Esophagus muscularis mucosa (tissue), 4 donors: ENCODE measurements around the gene ATAD1. TPM values are rescaled to one million over a fixed set of nuclear protein-coding genes. Genes with fewer than 3 reads are reported as not detected.
"Not testable (repeated sequence)": the region's sequence is repeated elsewhere in the genome, so short reads cannot be mapped to it uniquely, and the experiment has no call there.

Experiments
- DNase-seq: peaks from one replicate; pipeline ENCODE4 v3.0.0-alpha.2; 2017; ENCODE audit errors: extremely low spot score
- H3K27ac ChIP-seq, 4 donors: fragments of 200-600 bp; sonication (generic); replicated peaks in 1 of 4; 1 replicate in 3 of 4; 2 replicates in 1 of 4; pipeline ENCODE4 v1.5.1; 2016 to 2019; ENCODE audit warnings: mild to moderate bottlenecking in 1 of 4
- H3K27me3 ChIP-seq, 4 donors: fragments of 200-600 bp; sonication (generic); one replicate each; pipeline versions ENCODE4 v1.5.1 to v1.6.0; 2016 to 2019
- H3K36me3 ChIP-seq, 4 donors: fragments of 200-600 bp; sonication (generic); one replicate each; pipeline ENCODE4 v1.5.1; 2016 to 2019
- H3K4me1 ChIP-seq, 4 donors: fragments of 200-600 bp; sonication (generic); one replicate each; pipeline ENCODE4 v1.5.1; 2016 to 2019
- H3K4me3 ChIP-seq, 4 donors: fragments of 200-600 bp; sonication (generic); 1 replicate in 2 of 4; 2 replicates in 2 of 4; pipeline ENCODE4 v1.5.1; 2016 to 2019; ENCODE audit warnings: mild to moderate bottlenecking in 4 of 4, moderate library complexity in 1 of 4
- H3K9me3 ChIP-seq, 4 donors: fragments of 200-600 bp; sonication (generic); 1 replicate in 3 of 4; 2 replicates in 1 of 4; pipeline ENCODE4 v1.5.1; 2016 to 2019
- CTCF ChIP-seq, 3 experiments: fragments of 200-600 bp in 2 of 3; fragments of 450-650 bp in 1 of 3; sonication (generic) in 2 of 3; IDR thresholded peaks; one replicate each; pipeline ENCODE4 v1.5.1; 2017 to 2019; ENCODE audit warnings: antibody characterized with exemption in 3 of 3, mild to moderate bottlenecking in 2 of 3, moderate library complexity in 1 of 3
- EP300 ChIP-seq: sonication (generic); formaldehyde crosslinking; IDR thresholded peaks from one replicate; pipeline ENCODE4 v1.6.1; 2017; ENCODE audit warnings: antibody characterized with exemption
- POLR2A ChIP-seq: fragments of 450-650 bp; IDR thresholded peaks from one replicate; pipeline ENCODE4 v1.6.1; 2017; ENCODE audit warnings: antibody characterized with exemption, moderate library complexity, mild to moderate bottlenecking, low read depth
- POLR2AphosphoS5 ChIP-seq, 2 donors: sonication (generic); formaldehyde crosslinking; IDR thresholded peaks; one replicate each; pipeline ENCODE4 v1.6.1; 2017; ENCODE audit warnings: antibody characterized with exemption in 2 of 2
- WGBS: methylation state at CpG from one replicate; pipeline ENCODE4 v1.1.5; 2018; 5-methylcytosine and 5-hydroxymethylcytosine counted together
- intact Hi-C: fragments of 100-400 bp; cut with DNase I; formaldehyde crosslinking; loops from one replicate; pipeline ENCODE4 v1.15.1; 2023
- total RNA-seq, 4 donors: library from RNA; depleted of rRNA; stranded (reverse); fragments of >200 nt; gene quantifications; one replicate each; pipeline versions ENCODE4 v1.1.0 to v1.2.1, GENCODE V29; 2016

Gene ATAD1
- total RNA-seq, 4 donors from 2014 or later = 29.1 to 41.3 (median 36.1) TPM

GRCh38 chr10:87829986-87830729 is 12.1 kb upstream of the ATAD1 start:
- Histone ChIP-seq H3K27me3 (no peaks in the 10 kb centered on the region), H3K4me3 (no peak overlapping the region), H3K9me3 (no peaks in the 10 kb centered on the region), H3K36me3 (no peaks in the 10 kb centered on the region), H3K27ac (no peak overlapping the region), H3K4me1 (no peaks in the 10 kb centered on the region)
- no peak for DNase-seq
- TF ChIP-seq CTCF (IDR thresholded peaks at IDR 0.05) (no peak), POLR2A (no peak), POLR2AphosphoS5 (IDR thresholded peaks at IDR 0.05) (no peak), EP300 (no peak)
- intact Hi-C loops = no loop called here

- H3K27me3 ChIP-seq, intact Hi-C loops, H3K27ac ChIP-seq, H3K4me3 ChIP-seq, H3K36me3 ChIP-seq, H3K9me3 ChIP-seq, H3K4me1 ChIP-seq, DNase-seq: not testable (repeated sequence)
- 94% methylated on average over 4 of the region's 4 CpGs for WGBS
Measured at GRCh38 chr10:87829051-87829450, 11.0 kb upstream of the ATAD1 start.

GRCh38 chr10:87827681-87828080 is 9.7 kb upstream of the ATAD1 start:
- intact Hi-C loops = no loop called here
- TF ChIP-seq EP300 (no peak), POLR2A (no peak), CTCF (IDR thresholded peaks at IDR 0.05) (no peak), POLR2AphosphoS5 (IDR thresholded peaks at IDR 0.05) (no peak)
- H3K27me3 ChIP-seq = no peaks in the 10 kb centered on the region

GRCh38 chr10:87826653-87827052 is 8.6 kb upstream of the ATAD1 start:
- no peak overlapping the region for H3K4me3 ChIP-seq
- no peaks in the 10 kb centered on the region for H3K27me3 ChIP-seq
- H3K9me3 ChIP-seq = no peaks in the 10 kb centered on the region
- no peaks in the 10 kb centered on the region for H3K36me3 ChIP-seq
- no peaks in the 10 kb centered on the region for H3K4me1 ChIP-seq
- DNase-seq = no peak
- TF ChIP-seq CTCF (IDR thresholded peaks at IDR 0.05) = no peak
- no peak for TF ChIP-seq EP300
- no peak for TF ChIP-seq POLR2AphosphoS5 (IDR thresholded peaks at IDR 0.05)
- TF ChIP-seq POLR2A = no peak
- no peak overlapping the region for H3K27ac ChIP-seq
- intact Hi-C loops = no loop called here

More at GRCh38 chr10:87827681-87828080, 9.7 kb upstream of the ATAD1 start:
- no peaks in the 10 kb centered on the region for H3K4me1 ChIP-seq
- WGBS = 91% methylated on average over 2 of the region's 2 CpGs
- no peak for DNase-seq
- H3K4me3 ChIP-seq = no peak overlapping the region
- H3K27ac ChIP-seq = no peak overlapping the region
- H3K36me3 ChIP-seq = no peaks in the 10 kb centered on the region
- H3K9me3 ChIP-seq = no peaks in the 10 kb centered on the region

GRCh38 chr10:87819289-87819585 is 1.2 kb upstream of the ATAD1 start:
- H3K9me3 ChIP-seq = no peaks in the 10 kb centered on the region
- 91% methylated on average over 6 of the region's 6 CpGs for WGBS
- no peaks in the 10 kb centered on the region for H3K27me3 ChIP-seq
- TF ChIP-seq POLR2AphosphoS5 (IDR thresholded peaks at IDR 0.05) (no peak), EP300 (no peak), POLR2A (no peak), CTCF (IDR thresholded peaks at IDR 0.05) (no peak)
- H3K36me3 ChIP-seq = no peaks in the 10 kb centered on the region
- peaks cover 16 to 35% (median 33%) of the 10 kb centered on the region in 4 donors for H3K4me1 ChIP-seq
- intact Hi-C loops = loop anchor here (5.0 kb wide), 1 partner anchor 43 kb away; the partner anchor contains the start of genes KLLN and PTEN
- H3K27ac ChIP-seq = no peak overlapping the region
- no peak overlapping the region for H3K4me3 ChIP-seq
- DNase-seq = no peak
